Prostate gland (tissue), 2 donors: ENCODE data around the gene MAGEA8. TPM values are rescaled to one million over a fixed set of nuclear protein-coding genes. Genes with fewer than 3 reads are reported as not detected.

Source experiments
- DNase-seq: peaks from one replicate; pipeline ENCODE4 v3.0.0-alpha.2; 2019; ENCODE audit warnings: low spot score
- H3K27ac ChIP-seq, 2 donors: fragments of 200-600 bp; sonication (generic); 2 replicates each; pipeline ENCODE4 v1.5.1; 2017 to 2019
- H3K27me3 ChIP-seq: fragments of 200-600 bp; sonication (generic); replicated peaks from 2 replicates; pipeline ENCODE4 v1.5.1; 2019; ENCODE audit not compliant: insufficient read depth
- H3K36me3 ChIP-seq, 2 donors: fragments of 200-600 bp; sonication (generic); 1 replicate in 1 of 2; 2 replicates in 1 of 2; pipeline versions ENCODE4 v1.5.1 to v1.8.1; 2017 to 2019
- H3K4me1 ChIP-seq: fragments of 200-600 bp; sonication (generic); replicated peaks from 2 replicates; pipeline ENCODE4 v1.5.1; 2019
- H3K4me3 ChIP-seq, 2 donors: fragments of 200-600 bp; sonication (generic); 2 replicates each; pipeline ENCODE4 v1.5.1; 2017 to 2019
- H3K9me3 ChIP-seq: fragments of 200-600 bp; sonication (generic); 2 replicates; pipeline ENCODE4 v1.5.1; 2017
- CTCF ChIP-seq, 4 experiments: fragments of 200-600 bp in 2 of 4; fragments of 450-650 bp in 2 of 4; sonication (generic) in 2 of 4; IDR thresholded peaks; 1 replicate in 3 of 4; 2 replicates in 1 of 4; pipeline ENCODE4 v1.5.1; 2016 to 2019; ENCODE audit warnings: antibody characterized with exemption in 4 of 4, mild to moderate bottlenecking in 2 of 4, moderate library complexity in 2 of 4
- POLR2A ChIP-seq: fragments of 450-650 bp; IDR thresholded peaks from one replicate; pipeline ENCODE4 v1.6.1; 2016; ENCODE audit warnings: antibody characterized with exemption, mild to moderate bottlenecking
- POLR2AphosphoS5 ChIP-seq: sonication (generic); formaldehyde crosslinking; IDR thresholded peaks from one replicate; pipeline ENCODE4 v1.6.1; 2017; ENCODE audit warnings: antibody characterized with exemption
- WGBS: methylation state at CpG from one replicate; pipeline ENCODE4 v1.1.5; 2018; 5-methylcytosine and 5-hydroxymethylcytosine counted together
- intact Hi-C: fragments of 100-400 bp; cut with DNase I; formaldehyde crosslinking; loops from one replicate; pipeline ENCODE4 v1.14.2; 2022
- total RNA-seq, 2 donors: library from RNA; depleted of rRNA; stranded (reverse); fragments of >200 nt; gene quantifications; one replicate each; pipeline ENCODE4 v1.1.0, GENCODE V29; 2016

MAGEA8 gene
- total RNA-seq, 2 donors from 2014 or later: 1.0 TPM; not detected in 1

- TF ChIP-seq CTCF (IDR thresholded peaks at IDR 0.05) (no peak), POLR2A (no peak), POLR2AphosphoS5 (no peak)
- H3K4me3 ChIP-seq: no peak overlapping the region
Measured at GRCh38 chrX:149851864-149852263, 29.1 kb upstream of the MAGEA8 start.

GRCh38 chrX:149853925-149854324, 27.1 kb upstream of the MAGEA8 start:
- 67% methylated on average over 2 of the region's 2 CpGs for WGBS
- intact Hi-C loops: no loop called here

More at GRCh38 chrX:149851864-149852263, 29.1 kb upstream of the MAGEA8 start:
- DNase-seq: no peak
- Histone ChIP-seq H3K36me3 (no peaks in the 10 kb centered on the region), H3K9me3 (no peaks in the 10 kb centered on the region), H3K27ac (no peak overlapping the region), H3K27me3 (no peaks in the 10 kb centered on the region), H3K4me1 (no peaks in the 10 kb centered on the region)
- intact Hi-C loops: no loop called here

DNA sequence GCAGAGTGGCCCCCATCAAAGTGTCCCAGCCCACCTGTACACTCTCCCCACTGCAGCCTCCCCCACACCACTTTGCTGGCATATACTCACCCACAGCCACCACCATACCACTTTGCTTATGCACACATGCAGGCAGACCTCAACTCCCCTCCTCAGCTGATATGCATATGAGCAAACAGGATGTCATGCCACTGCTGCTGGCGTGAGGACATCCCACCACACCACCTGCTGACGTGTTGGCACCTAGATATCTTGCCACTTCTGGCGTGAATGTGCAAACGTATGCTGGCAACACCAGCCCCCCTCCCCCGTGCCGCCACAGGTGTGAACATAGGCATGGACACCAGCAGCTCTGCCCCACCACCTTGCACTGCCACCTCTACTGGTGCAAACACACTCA, 22.4 kb upstream of the MAGEA8 start:
- intact Hi-C loops: no loop called here
- Histone ChIP-seq H3K4me1 (no peaks in the 10 kb centered on the region), H3K4me3 (no peak overlapping the region), H3K36me3 (no peaks in the 10 kb centered on the region), H3K27me3 (no peaks in the 10 kb centered on the region), H3K27ac (no peak overlapping the region), H3K9me3 (no peaks in the 10 kb centered on the region)
- WGBS: 92% methylated on average over 6 of the region's 6 CpGs
- TF ChIP-seq CTCF (IDR thresholded peaks at IDR 0.05): no peak
- no peak for TF ChIP-seq POLR2A
- TF ChIP-seq POLR2AphosphoS5: no peak
- DNase-seq: no peak

More at GRCh38 chrX:149853925-149854324, 27.1 kb upstream of the MAGEA8 start:
- DNase-seq: no peak
- Histone ChIP-seq H3K4me1 (no peaks in the 10 kb centered on the region), H3K4me3 (no peak overlapping the region), H3K9me3 (no peaks in the 10 kb centered on the region), H3K27me3 (no peaks in the 10 kb centered on the region), H3K27ac (no peak overlapping the region), H3K36me3 (no peaks in the 10 kb centered on the region)
- TF ChIP-seq POLR2AphosphoS5 (no peak), CTCF (IDR thresholded peaks at IDR 0.05) (no peak), POLR2A (no peak)

DNA sequence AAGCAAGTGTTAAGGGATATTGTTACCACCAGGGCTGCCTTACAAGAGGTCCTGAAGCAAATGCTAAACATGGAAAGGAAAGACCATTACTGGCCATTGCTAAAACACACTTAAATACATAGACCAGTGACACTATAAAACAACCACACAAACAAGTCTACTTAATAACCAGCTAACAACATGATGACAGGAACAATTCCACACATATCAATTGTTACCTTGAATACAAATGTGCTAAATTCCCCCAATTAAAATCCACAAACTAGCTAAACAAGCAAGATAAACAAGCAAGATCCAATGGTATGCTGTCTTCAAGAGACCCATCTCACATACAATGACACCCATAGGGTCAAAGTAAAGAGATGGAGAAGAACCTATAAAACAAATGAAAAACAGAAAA, 20.5 kb upstream of the MAGEA8 start:
- Histone ChIP-seq H3K36me3 (no peaks in the 10 kb centered on the region), H3K27me3 (no peaks in the 10 kb centered on the region), H3K4me3 (no peak overlapping the region), H3K4me1 (no peaks in the 10 kb centered on the region), H3K9me3 (no peaks in the 10 kb centered on the region), H3K27ac (no peak overlapping the region)
- no peak for TF ChIP-seq CTCF (IDR thresholded peaks at IDR 0.05)
- TF ChIP-seq POLR2A: no peak
- TF ChIP-seq POLR2AphosphoS5: no peak
- no peak for DNase-seq
- intact Hi-C loops: no loop called here

GRCh38 chrX:149865390-149865789, 15.6 kb upstream of the MAGEA8 start:
- Histone ChIP-seq H3K36me3 (no peaks in the 10 kb centered on the region), H3K9me3 (no peaks in the 10 kb centered on the region), H3K27ac (no peak overlapping the region), H3K4me1 (no peaks in the 10 kb centered on the region), H3K4me3 (no peak overlapping the region), H3K27me3 (no peaks in the 10 kb centered on the region)
- TF ChIP-seq POLR2AphosphoS5: no peak
- no peak for TF ChIP-seq CTCF (IDR thresholded peaks at IDR 0.05)
- TF ChIP-seq POLR2A: no peak
- DNase-seq: no peak
- intact Hi-C loops: no loop called here
- 84% methylated on average over 2 of the region's 2 CpGs for WGBS
